HUES48 (cell line): ENCODE measurements around the gene PSMD14.

Experiments
- H3K27ac ChIP-seq: one replicate; pipeline ENCODE4 v1.7.0; 2013; ENCODE audit warnings: low read depth, low read length, inconsistent platforms
- H3K27me3 ChIP-seq: 2 replicates; pipeline ENCODE4 v1.6.1; 2013; ENCODE audit warnings: mild to moderate bottlenecking, low read length; ENCODE audit not compliant: control insufficient read depth, insufficient read depth
- H3K36me3 ChIP-seq: 2 replicates; pipeline ENCODE4 v1.6.1; 2013; ENCODE audit warnings: low read length; ENCODE audit not compliant: control insufficient read depth, insufficient read depth
- H3K4me1 ChIP-seq: 2 replicates; pipeline ENCODE4 v1.6.1; 2013; ENCODE audit warnings: mild to moderate bottlenecking, low read length; ENCODE audit not compliant: control insufficient read depth, insufficient read depth
- H3K4me3 ChIP-seq: 2 replicates; pipeline ENCODE4 v1.5.1; 2013; ENCODE audit warnings: mild to moderate bottlenecking, low read depth, low read length
- H3K9ac ChIP-seq: 2 replicates; pipeline ENCODE4 v1.6.1; 2013; ENCODE audit warnings: mild to moderate bottlenecking, low read depth, low read length, moderate library complexity
- H3K9me3 ChIP-seq: 2 replicates; pipeline ENCODE4 v1.6.1; 2013; ENCODE audit warnings: low read length; ENCODE audit not compliant: control insufficient read depth, insufficient read depth

The PSMD14 gene

GRCh38 chr2:161418715-161419637 lies 110.8 kb downstream of the PSMD14 start:
- H3K4me1 ChIP-seq, result peaks cover 28% of the 10 kb centered on the region
- H3K4me3 ChIP-seq, result peak overlapping the region; percentile 36
- H3K9me3 ChIP-seq, result no peaks in the 10 kb centered on the region
- no peaks in the 10 kb centered on the region for H3K36me3 ChIP-seq
- H3K9ac ChIP-seq, result no peak overlapping the region
- H3K27ac ChIP-seq, result no peak overlapping the region
- peaks cover 100% of the 10 kb centered on the region for H3K27me3 ChIP-seq

- Histone ChIP-seq H3K27me3 (peaks cover 100% of the 10 kb centered on the region), H3K27ac (no peak overlapping the region), H3K4me1 (peaks cover 30% of the 10 kb centered on the region), H3K4me3 (no peak overlapping the region), H3K9ac (no peak overlapping the region), H3K9me3 (no peaks in the 10 kb centered on the region), H3K36me3 (no peaks in the 10 kb centered on the region)
Observed at GRCh38 chr2:161419638-161420190, 111.5 kb downstream of the PSMD14 start.

GRCh38 chr2:161420406-161421074 lies 112.3 kb downstream of the PSMD14 start:
- H3K9ac ChIP-seq, result no peak overlapping the region
- H3K4me3 ChIP-seq, result no peak overlapping the region
- H3K4me1 ChIP-seq, result peaks cover 23% of the 10 kb centered on the region
- no peak overlapping the region for H3K27ac ChIP-seq
- no peaks in the 10 kb centered on the region for H3K9me3 ChIP-seq
- peaks cover 100% of the 10 kb centered on the region for H3K27me3 ChIP-seq
- H3K36me3 ChIP-seq, result no peaks in the 10 kb centered on the region

GRCh38 chr2:161421686-161422085 lies 113.5 kb downstream of the PSMD14 start:
- Histone ChIP-seq H3K4me1 (peaks cover 18% of the 10 kb centered on the region), H3K27me3 (peaks cover 100% of the 10 kb centered on the region), H3K36me3 (no peaks in the 10 kb centered on the region), H3K4me3 (no peak overlapping the region), H3K9ac (no peak overlapping the region), H3K27ac (no peak overlapping the region), H3K9me3 (no peaks in the 10 kb centered on the region)

GRCh38 chr2:161422816-161423403 lies 114.7 kb downstream of the PSMD14 start:
- no peak overlapping the region for H3K27ac ChIP-seq
- H3K4me3 ChIP-seq, result peak overlapping the region; percentile 62; the same call in 1 of the 2 replicates
- H3K4me1 ChIP-seq, result peaks cover 13% of the 10 kb centered on the region
- no peaks in the 10 kb centered on the region for H3K36me3 ChIP-seq
- no peaks in the 10 kb centered on the region for H3K9me3 ChIP-seq
- H3K9ac ChIP-seq, result no peak overlapping the region
- H3K27me3 ChIP-seq, result peaks cover 100% of the 10 kb centered on the region

GRCh38 chr2:161423421-161424393 lies 115.5 kb downstream of the PSMD14 start:
- H3K27ac ChIP-seq, result no peak overlapping the region
- H3K9ac ChIP-seq, result no peak overlapping the region
- peaks cover 12% of the 10 kb centered on the region for H3K4me1 ChIP-seq
- no peaks in the 10 kb centered on the region for H3K9me3 ChIP-seq
- no peaks in the 10 kb centered on the region for H3K36me3 ChIP-seq
- H3K27me3 ChIP-seq, result peaks cover 100% of the 10 kb centered on the region
- peak overlapping the region; percentile 62 for H3K4me3 ChIP-seq

- Histone ChIP-seq H3K4me3 (peak overlapping the region; percentile 62), H3K27me3 (peaks cover 100% of the 10 kb centered on the region), H3K36me3 (no peaks in the 10 kb centered on the region), H3K9ac (no peak overlapping the region), H3K9me3 (no peaks in the 10 kb centered on the region), H3K4me1 (peaks cover 12% of the 10 kb centered on the region), H3K27ac (no peak overlapping the region)
Observed at GRCh38 chr2:161424394-161424769, 116.2 kb downstream of the PSMD14 start.

GRCh38 chr2:161424891-161425727 lies 116.9 kb downstream of the PSMD14 start:
- Histone ChIP-seq H3K4me1 (peaks cover 12% of the 10 kb centered on the region), H3K36me3 (no peaks in the 10 kb centered on the region), H3K27ac (no peak overlapping the region), H3K4me3 (no peak overlapping the region), H3K27me3 (peaks cover 100% of the 10 kb centered on the region), H3K9me3 (no peaks in the 10 kb centered on the region), H3K9ac (no peak overlapping the region)

- Histone ChIP-seq H3K36me3 (no peaks in the 10 kb centered on the region), H3K4me3 (no peak overlapping the region), H3K9ac (no peak overlapping the region), H3K4me1 (peaks cover 12% of the 10 kb centered on the region), H3K27me3 (peaks cover 100% of the 10 kb centered on the region), H3K9me3 (no peaks in the 10 kb centered on the region), H3K27ac (no peak overlapping the region)
Observed at GRCh38 chr2:161425728-161426454, 117.7 kb downstream of the PSMD14 start.
